Measurements from ENCODE around the gene RBP2. TPM values are rescaled to one million over a fixed set of nuclear protein-coding genes. Genes with fewer than 3 reads are reported as not detected.

RBP2 gene
- polyA plus RNA-seq, 1 donor from 2014 or later, result not detected

GRCh38 chr3:139523718-139524117 is 47.4 kb upstream of the RBP2 start:
- Histone ChIP-seq H3K4me3 (ENCODE audit: low read length) (no peak overlapping the region), H3K36me3 (ENCODE audit: insufficient read depth, low read length) (no peaks in the 10 kb centered on the region), H3K9me2 (ENCODE audit: insufficient read depth, low read length) (no peaks in the 10 kb centered on the region), H4K20me1 (ENCODE audit: insufficient read depth) (no peaks in the 10 kb centered on the region), H3K9ac (ENCODE audit: low read length) (no peak overlapping the region), H3K4me2 (ENCODE audit: low read length) (no peak overlapping the region), H3K27me3 (ENCODE audit: insufficient read depth, low read depth, low read length) (no peaks in the 10 kb centered on the region), H3K9me3 (ENCODE audit: low read length) (no peaks in the 10 kb centered on the region), H3K27ac (ENCODE audit: low read length) (no peak overlapping the region), H3K79me2 (replicated peaks; ENCODE audit: insufficient read depth, low read length) (no peaks in the 10 kb centered on the region), H3F3A (ENCODE audit: insufficient read depth, low read length, poor library complexity, severe bottlenecking) (no peaks in the 10 kb centered on the region), H2AFZ (ENCODE audit: low read depth, low read length) (no peak overlapping the region)
- TF ChIP-seq CTCF (IDR thresholded peaks at IDR 0.05; ENCODE audit: poor library complexity, severe bottlenecking) (no peak), RAD21 (conservative IDR thresholded peaks at IDR 0.05) (no peak), POLR2AphosphoS5 (IDR thresholded peaks at IDR 0.05) (no peak), SMC3 (conservative IDR thresholded peaks at IDR 0.05; ENCODE audit: poor library complexity) (no peak), EZH2 (IDR thresholded peaks at IDR 0.05; ENCODE audit: borderline replicate concordance, insufficient read depth, low read length, poor library complexity, severe bottlenecking) (no peak), EP300 (conservative IDR thresholded peaks at IDR 0.05; ENCODE audit: poor library complexity, severe bottlenecking) (no peak), MXI1 (conservative IDR thresholded peaks at IDR 0.05; ENCODE audit: poor library complexity, severe bottlenecking) (no peak), REST (IDR thresholded peaks at IDR 0.05; ENCODE audit: borderline replicate concordance) (no peak), TAF1 (IDR thresholded peaks at IDR 0.05; ENCODE audit: low read depth) (no peak)

- no peaks in the 10 kb centered on the region for H3K79me2 ChIP-seq (replicated peaks; ENCODE audit: insufficient read depth, low read length)
- H3K9me2 ChIP-seq (ENCODE audit: insufficient read depth, low read length), result no peaks in the 10 kb centered on the region
- no peak overlapping the region for H3K4me2 ChIP-seq (ENCODE audit: low read length)
- no peak overlapping the region for H3K27ac ChIP-seq (ENCODE audit: low read length)
- H2AFZ ChIP-seq (ENCODE audit: low read depth, low read length), result no peak overlapping the region
- H3K9ac ChIP-seq (ENCODE audit: low read length), result no peak overlapping the region
- no peaks in the 10 kb centered on the region for H3K36me3 ChIP-seq (ENCODE audit: insufficient read depth, low read length)
- no peaks in the 10 kb centered on the region for H3K27me3 ChIP-seq (ENCODE audit: insufficient read depth, low read depth, low read length)
- H4K20me1 ChIP-seq (ENCODE audit: insufficient read depth), result no peaks in the 10 kb centered on the region
- H3K4me3 ChIP-seq (ENCODE audit: low read length), result no peak overlapping the region
- TF ChIP-seq MXI1 (conservative IDR thresholded peaks at IDR 0.05; ENCODE audit: poor library complexity, severe bottlenecking) (no peak), REST (IDR thresholded peaks at IDR 0.05; ENCODE audit: borderline replicate concordance) (no peak), TAF1 (IDR thresholded peaks at IDR 0.05; ENCODE audit: low read depth) (no peak), RAD21 (conservative IDR thresholded peaks at IDR 0.05) (no peak), CTCF (IDR thresholded peaks at IDR 0.05; ENCODE audit: poor library complexity, severe bottlenecking) (no peak), EZH2 (IDR thresholded peaks at IDR 0.05; ENCODE audit: borderline replicate concordance, insufficient read depth, low read length, poor library complexity, severe bottlenecking) (no peak), POLR2AphosphoS5 (IDR thresholded peaks at IDR 0.05) (no peak), EP300 (conservative IDR thresholded peaks at IDR 0.05; ENCODE audit: poor library complexity, severe bottlenecking) (no peak), SMC3 (conservative IDR thresholded peaks at IDR 0.05; ENCODE audit: poor library complexity) (no peak)
- no peaks in the 10 kb centered on the region for H3F3A ChIP-seq (ENCODE audit: insufficient read depth, low read length, poor library complexity, severe bottlenecking)
- no peaks in the 10 kb centered on the region for H3K9me3 ChIP-seq (ENCODE audit: low read length)
Observed at GRCh38 chr3:139523166-139523565, 46.9 kb upstream of the RBP2 start.
